ES-I3 (cell line): ENCODE measurements around the gene NAALAD2.
"Not testable (repeated sequence)": the region's sequence is repeated elsewhere in the genome, so short reads cannot be mapped to it uniquely, and the experiment has no call there.

Experiments used
- H3K36me3 ChIP-seq: 2 replicates; pipeline ENCODE4 v1.6.1; 2013; ENCODE audit warnings: mild to moderate bottlenecking, low read length, control low read depth, moderate library complexity; ENCODE audit not compliant: insufficient read depth
- H3K4me1 ChIP-seq: 2 replicates; pipeline ENCODE4 v1.6.1; 2013; ENCODE audit warnings: mild to moderate bottlenecking, control low read depth, low read length; ENCODE audit not compliant: insufficient read depth
- H3K9ac ChIP-seq: 2 replicates; pipeline ENCODE4 v1.6.1; 2013; ENCODE audit warnings: low read depth, mild to moderate bottlenecking, low read length, moderate library complexity
- H3K9me3 ChIP-seq: 2 replicates; pipeline ENCODE4 v1.6.1; 2013; ENCODE audit warnings: mild to moderate bottlenecking, low read length, moderate library complexity; ENCODE audit not compliant: control insufficient read depth, insufficient read depth

Gene NAALAD2

DNA sequence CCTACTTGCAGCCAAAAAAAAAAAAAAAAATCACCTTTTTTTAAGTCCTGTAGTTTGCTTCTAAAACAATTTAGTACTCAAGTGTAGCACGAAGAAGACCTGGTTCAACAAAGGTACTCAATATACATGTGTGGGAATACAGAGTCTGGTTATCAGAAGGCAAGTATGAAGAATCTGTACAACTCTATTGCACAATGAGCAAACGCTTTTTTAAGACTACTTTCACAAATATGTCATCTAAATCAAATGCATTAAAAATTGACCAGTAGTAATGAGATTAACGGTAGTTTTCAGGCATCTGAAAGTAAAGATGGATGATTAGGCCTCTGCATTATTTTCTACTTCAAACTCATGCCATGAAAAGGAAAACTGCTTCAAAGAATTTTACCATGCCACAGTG, 78.9 kb downstream of the NAALAD2 start:
- Histone ChIP-seq H3K9ac (no peak overlapping the region), H3K4me1 (no peaks in the 10 kb centered on the region), H3K9me3 (no peaks in the 10 kb centered on the region), H3K36me3 (peaks cover 15% of the 10 kb centered on the region)

DNA sequence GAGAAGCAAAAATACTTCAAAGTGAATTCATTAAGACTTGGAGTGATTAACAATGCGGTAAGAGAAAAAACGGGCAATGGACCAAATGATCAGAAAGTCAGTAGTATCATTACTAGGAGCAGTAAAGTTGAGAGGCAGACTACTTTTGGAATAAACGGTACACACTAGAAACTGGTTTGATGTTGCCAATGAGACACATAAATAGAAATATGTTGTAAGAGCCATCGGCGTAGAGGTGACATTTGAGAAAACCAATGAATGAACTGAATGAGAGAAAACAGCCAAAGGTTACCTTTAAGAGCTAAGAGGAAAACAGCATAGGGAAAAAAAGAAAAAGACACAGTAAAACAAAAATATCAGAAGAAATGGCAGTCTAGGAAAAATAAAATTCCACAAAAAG, 82.1 kb downstream of the NAALAD2 start:
- Histone ChIP-seq H3K4me1 (no peaks in the 10 kb centered on the region; the same call in 1 of the 2 replicates), H3K9me3 (0 out of 2 replicates have a peak, but pooled peaks cover 6% of the 10 kb centered on the region), H3K9ac (no peak overlapping the region), H3K36me3 (peaks cover 12% of the 10 kb centered on the region)

DNA sequence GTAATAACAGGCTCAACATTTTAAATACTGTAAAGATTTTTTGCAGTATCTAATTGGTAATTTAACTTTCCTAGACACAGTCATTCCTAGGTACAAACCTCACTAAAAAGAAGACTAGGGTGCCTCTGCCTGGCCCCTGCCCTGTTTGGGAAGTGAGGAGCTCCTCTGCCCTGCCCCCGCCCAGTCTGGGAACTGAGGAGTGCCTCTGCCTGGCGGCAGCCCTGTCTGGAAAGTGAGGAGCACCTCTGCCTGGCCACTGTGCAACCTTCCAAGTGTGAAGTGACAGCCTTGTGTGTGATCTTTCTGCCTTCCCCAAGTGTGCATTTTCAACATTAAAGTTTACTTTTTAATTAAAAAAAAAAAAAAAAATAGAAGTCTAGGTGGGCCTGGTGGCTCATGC, 84.1 kb downstream of the NAALAD2 start:
- no peak overlapping the region for H3K9ac ChIP-seq
- H3K9me3 ChIP-seq: 0 out of 2 replicates have a peak, but pooled peaks cover 6% of the 10 kb centered on the region
- H3K4me1 ChIP-seq: no peaks in the 10 kb centered on the region; the same call in 1 of the 2 replicates
- peaks cover 3% of the 10 kb centered on the region; the same call in 1 of the 2 replicates for H3K36me3 ChIP-seq

DNA sequence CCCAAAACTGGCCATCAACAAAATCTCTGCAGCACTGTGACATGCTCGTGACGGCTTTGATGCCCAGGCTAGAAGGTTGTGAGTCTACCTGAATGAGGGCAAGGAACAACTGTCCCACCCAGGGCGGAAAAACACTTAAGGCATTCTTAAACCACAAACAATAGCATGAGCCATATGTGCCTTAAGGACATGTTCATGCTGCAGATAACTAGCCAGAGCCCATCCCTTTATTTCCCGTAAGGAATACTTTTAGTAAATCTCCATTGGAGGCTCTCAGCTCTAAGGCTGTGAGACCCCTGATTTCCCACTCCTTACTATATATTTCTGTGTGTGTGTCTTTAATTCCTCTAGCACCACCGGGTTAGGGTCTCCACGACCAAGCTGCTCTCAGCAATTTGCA, 85.0 kb downstream of the NAALAD2 start:
- H3K9ac ChIP-seq: no peak overlapping the region
- H3K36me3 ChIP-seq: no peaks in the 10 kb centered on the region
- H3K4me1 ChIP-seq: no peaks in the 10 kb centered on the region; the same call in 1 of the 2 replicates
- H3K9me3 ChIP-seq: 0 out of 2 replicates have a peak, but pooled peaks cover 6% of the 10 kb centered on the region

DNA sequence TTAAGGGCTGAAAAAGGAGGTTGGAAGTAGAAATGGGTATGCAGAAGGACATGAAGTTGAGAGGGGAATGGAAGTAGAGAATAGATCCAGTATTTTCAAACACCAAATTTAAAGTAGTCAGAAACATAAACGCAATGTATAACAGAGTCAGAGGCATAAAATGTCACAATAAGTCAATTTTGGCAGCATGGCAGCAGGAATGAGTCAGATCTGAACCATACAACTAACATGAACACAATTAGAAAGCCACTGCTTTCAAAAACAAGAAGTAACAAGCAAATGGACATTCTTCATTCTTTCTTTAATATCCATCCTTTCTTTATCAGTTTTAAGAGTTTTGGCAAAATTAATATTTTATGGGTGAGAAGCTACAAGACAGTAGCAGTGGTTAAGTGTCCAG, 85.9 kb downstream of the NAALAD2 start:
- Histone ChIP-seq H3K9me3 (0 out of 2 replicates have a peak, but pooled peaks cover 6% of the 10 kb centered on the region), H3K9ac (no peak overlapping the region), H3K36me3 (no peaks in the 10 kb centered on the region), H3K4me1 (no peaks in the 10 kb centered on the region; the same call in 1 of the 2 replicates)

DNA sequence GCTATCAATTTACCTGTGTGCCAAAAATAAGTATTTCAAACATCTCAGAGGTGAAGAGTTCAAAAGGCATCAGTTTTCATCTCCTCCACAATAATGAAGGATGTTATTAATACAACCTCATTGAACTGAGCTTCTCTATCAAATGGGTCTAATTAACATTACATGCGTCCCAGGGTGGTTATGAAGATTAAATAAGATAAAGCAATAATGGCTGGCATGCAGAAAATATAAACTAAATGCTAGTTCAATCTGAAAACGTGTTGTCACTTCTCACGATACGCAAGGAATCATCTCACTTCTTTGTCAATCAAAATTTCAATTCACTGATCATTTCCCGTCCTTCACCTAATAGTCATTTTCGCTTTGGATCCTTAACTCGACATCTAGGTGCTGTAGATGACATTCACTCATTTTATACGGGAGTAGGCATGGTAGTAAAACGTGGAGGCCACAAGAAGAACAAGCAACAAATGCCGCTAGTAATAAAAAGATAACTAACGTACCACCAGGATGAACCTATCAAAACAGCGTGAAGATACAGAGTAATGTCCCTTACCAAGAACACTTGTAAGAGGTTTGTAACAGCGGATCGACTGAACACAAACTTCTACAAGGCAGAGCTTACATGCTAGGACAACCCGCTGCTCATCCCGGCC, 87.5 kb downstream of the NAALAD2 start:
- Histone ChIP-seq H3K4me1 (no peaks in the 10 kb centered on the region; the same call in 1 of the 2 replicates), H3K9me3 (0 out of 2 replicates have a peak, but pooled peaks cover 6% of the 10 kb centered on the region), H3K36me3 (no peaks in the 10 kb centered on the region), H3K9ac (peak overlapping the region; percentile 65)

DNA sequence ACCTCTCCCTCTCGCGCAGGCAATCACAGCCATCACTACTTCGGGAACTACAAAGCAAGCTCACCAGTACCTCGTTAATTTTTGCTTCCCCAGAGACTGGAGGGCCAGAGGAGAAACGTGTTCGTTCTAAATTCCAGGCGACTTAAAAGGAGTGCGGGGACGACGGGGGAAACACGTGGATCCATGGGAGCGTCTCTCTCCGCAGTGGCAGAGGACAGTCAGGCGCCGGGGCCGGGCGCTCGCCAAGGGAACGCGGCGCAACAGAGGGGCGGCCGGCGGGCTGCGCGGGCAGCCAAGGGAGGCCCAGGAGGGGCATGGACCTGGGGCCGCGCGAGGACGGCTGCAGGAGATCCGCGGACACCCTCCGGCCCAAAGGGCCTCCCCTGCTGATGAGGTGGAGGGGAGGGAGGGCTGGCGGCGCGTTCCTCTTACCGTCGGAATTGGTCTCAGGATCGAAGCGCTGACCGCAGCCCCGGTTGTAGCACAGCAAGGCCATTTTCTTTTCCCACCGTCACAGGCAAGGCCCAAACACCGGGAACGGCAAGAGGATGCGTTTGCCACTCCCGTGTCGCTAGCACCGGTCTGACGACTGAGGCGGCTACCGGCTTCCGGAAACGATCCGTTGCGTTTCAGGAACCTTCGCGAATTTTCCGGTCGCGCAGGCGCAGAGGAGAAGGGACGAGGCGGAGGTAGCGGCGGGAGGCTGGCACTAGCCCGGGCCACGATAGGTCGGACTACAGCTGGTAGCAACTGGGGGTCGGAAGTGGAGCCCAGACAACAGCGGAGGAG, 88.2 kb downstream of the NAALAD2 start, which contains the start of gene CHORDC1:
CHORDC1 (minus strand) TSS at position 591 of the 789 bp plus-strand sequence; CDS start at position 496, 95 bp downstream.
- Histone ChIP-seq H3K9me3 (0 out of 2 replicates have a peak, but pooled peaks cover 6% of the 10 kb centered on the region), H3K9ac (peak within 1 kb of the TSS; percentile 65), H3K4me1 (no peaks in the 10 kb centered on the region; the same call in 1 of the 2 replicates), H3K36me3 (no peaks in the 10 kb centered on the region)

DNA sequence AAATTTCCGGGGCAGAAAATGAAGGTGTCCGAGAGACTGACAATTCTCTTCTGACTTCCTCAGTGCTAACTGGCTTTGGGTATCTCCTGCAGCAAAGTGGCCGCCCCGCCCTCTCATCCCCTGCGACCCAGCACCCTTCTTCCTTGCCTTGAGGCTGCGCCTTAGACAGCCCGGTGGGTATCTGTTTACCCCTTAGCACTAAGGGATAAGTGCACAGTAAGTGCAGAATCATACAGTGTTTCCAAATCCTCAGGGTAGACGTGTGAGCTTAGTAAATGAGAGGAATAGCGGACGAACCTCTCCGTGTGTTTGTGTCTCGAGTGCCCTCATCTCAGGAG, 88.8 kb downstream of the NAALAD2 start:
- no peaks in the 10 kb centered on the region for H3K36me3 ChIP-seq
- H3K9me3 ChIP-seq: 0 out of 2 replicates have a peak, but pooled peaks cover 6% of the 10 kb centered on the region
- peak overlapping the region; percentile 65 for H3K9ac ChIP-seq
- H3K4me1 ChIP-seq: no peaks in the 10 kb centered on the region; the same call in 1 of the 2 replicates

DNA sequence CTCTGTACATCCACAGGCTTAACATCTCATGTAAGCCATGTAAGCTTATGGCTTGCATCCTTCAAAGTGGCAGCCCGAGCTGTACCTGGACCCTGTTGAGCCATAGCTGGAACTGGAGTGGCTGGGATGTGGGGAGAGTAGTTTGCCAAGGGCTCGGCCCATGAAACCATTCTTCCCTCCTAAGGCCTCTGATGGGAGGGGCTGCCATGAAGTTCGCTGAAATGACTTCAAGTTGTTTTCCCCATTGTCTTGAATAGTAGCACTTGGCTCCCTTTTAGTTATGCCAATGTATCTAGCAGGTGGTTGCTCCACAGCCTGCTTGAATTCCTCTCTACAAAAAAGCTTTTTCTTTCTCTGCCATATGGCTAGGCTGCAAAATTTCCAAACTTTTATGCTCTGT, 93.6 kb downstream of the NAALAD2 start:
- peaks cover 4% of the 10 kb centered on the region; the same call in 1 of the 2 replicates for H3K9me3 ChIP-seq
- H3K4me1 ChIP-seq: no peaks in the 10 kb centered on the region
- H3K36me3 ChIP-seq: no peaks in the 10 kb centered on the region
- H3K9ac ChIP-seq: no peak overlapping the region

DNA sequence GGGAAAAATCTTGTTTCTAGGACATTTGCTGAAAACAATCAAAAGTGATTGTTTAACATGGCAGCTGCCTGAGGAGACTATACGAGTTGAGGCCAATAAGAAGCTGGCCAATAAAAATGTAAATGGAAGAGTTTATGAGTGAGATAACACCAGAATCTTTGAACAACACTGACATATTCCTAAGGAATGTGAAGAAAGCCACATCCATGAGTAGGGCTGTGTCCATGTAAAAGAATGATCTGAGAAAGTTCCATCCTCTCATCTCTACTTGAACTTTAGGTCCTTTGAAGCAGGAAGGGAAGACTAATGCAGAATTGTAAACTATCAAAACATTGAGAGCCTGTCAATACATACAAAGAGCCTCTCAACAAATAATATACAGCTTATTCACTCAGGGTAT, 95.3 kb downstream of the NAALAD2 start:
- no peaks in the 10 kb centered on the region for H3K4me1 ChIP-seq
- H3K9ac ChIP-seq: no peak overlapping the region
- H3K36me3 ChIP-seq: no peaks in the 10 kb centered on the region
- H3K9me3 ChIP-seq: peaks cover 4% of the 10 kb centered on the region; the same call in 1 of the 2 replicates

DNA sequence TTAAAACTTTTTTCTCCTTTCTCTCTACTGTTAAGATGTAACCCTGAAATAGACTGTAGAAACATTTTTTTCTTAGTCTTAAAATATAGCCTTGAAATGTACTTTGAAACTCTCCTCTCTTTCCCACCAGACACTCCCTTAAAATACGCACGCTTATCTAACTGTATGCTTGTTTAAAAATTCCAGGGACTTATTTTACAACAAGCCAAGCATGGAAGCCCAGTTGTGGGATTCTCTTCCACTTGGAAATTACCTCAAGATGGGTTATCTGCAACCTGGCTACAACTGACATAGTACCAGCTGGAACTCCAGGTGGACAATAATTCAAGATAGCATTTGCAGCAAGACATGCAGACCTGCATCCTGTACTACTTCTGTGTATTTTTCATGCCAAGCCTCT, 100.5 kb downstream of the NAALAD2 start:
- no peaks in the 10 kb centered on the region for H3K9me3 ChIP-seq
- H3K9ac ChIP-seq: no peak overlapping the region
- no peaks in the 10 kb centered on the region for H3K4me1 ChIP-seq
- no peaks in the 10 kb centered on the region for H3K36me3 ChIP-seq

DNA sequence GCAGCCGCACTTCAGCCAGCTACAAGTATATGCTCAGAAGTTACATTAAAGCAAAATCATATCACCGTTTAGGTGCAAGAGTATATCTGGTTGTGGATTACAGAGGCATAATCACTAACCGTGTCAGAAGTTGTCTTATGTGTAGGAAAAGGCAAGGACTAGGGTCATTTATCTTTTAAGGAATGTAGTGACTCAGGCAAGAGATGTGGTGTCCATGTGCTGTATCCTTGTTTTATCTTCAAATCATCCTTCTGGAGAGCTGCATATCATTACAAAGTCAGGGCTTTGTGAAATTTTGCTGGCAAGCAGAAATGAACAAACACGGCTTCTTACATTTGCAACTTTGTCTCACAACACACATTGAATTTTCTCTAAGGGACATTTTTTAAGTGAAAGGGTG, 101.1 kb downstream of the NAALAD2 start:
- Histone ChIP-seq H3K36me3 (no peaks in the 10 kb centered on the region), H3K9ac (no peak overlapping the region), H3K4me1 (no peaks in the 10 kb centered on the region), H3K9me3 (no peaks in the 10 kb centered on the region)

DNA sequence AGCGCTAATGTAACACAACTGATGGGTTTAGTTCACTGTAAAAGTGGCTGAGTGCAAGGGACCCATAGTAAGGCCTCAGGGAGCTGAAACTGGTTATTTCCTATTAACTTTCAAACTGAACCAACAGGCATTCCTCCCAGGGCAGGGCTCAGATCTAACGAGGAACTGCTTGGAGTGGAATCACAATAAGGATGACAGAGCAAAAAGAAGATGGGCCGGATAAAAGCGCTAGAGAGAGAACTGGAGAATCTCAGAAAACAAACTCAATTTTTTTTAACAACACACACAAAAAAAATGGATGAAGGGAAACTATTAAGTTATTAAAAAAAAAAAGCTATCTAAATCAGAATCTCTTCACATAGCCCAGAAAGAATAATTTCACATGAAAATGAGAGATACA, 102.5 kb downstream of the NAALAD2 start:
- Histone ChIP-seq H3K36me3 (no peaks in the 10 kb centered on the region), H3K9ac (no peak overlapping the region), H3K4me1 (no peaks in the 10 kb centered on the region), H3K9me3 (no peaks in the 10 kb centered on the region)

DNA sequence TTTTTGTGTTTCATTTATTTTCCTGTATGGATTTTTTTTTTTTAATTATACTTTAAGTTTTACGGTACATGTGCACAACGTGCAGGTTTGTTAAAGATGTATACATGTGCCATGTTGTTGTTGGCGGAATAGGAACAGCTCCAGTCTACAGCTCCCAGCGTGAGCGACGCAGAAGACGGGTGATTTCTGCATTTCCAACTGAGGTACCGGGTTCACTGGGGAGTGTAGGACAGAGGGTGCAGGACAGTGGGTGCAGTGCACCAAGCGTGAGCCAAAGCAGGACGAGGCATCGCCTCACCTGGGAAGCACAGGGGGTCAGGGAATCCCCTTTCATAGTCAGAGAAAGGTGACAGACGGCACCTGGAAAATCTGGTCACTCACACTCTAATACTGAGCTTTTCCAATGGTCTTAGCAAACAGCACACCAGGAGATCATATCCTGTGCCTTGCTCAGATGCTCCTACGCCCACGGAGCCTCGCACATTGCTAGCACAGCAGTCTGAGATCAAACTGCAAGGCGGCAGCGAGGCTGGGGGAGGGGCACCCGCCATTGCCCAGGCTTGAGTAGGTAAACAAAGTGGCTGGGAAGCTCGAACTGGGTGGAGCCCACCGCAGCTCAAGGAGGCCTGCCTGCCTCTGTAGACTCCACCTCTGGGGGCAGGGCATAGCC, 105.6 kb downstream of the NAALAD2 start:
- H3K36me3 ChIP-seq, H3K9me3 ChIP-seq: not testable (repeated sequence)
- Histone ChIP-seq H3K9ac (peak overlapping the region; percentile 47; the same call in 1 of the 2 replicates), H3K4me1 (peaks cover 11% of the 10 kb centered on the region)
